Measurements from ENCODE around the gene NCBP3.

GRCh38 chr17:3773966-3774365 lies 72.1 kb downstream of the NCBP3 start:
- TF ChIP-seq CTCF (IDR thresholded peaks at IDR 0.05; ENCODE audit: borderline replicate concordance, extremely low read depth, low read length, poor library complexity, severe bottlenecking) (no peak), EZH2 (IDR thresholded peaks at IDR 0.05; ENCODE audit: borderline replicate concordance, low read depth, low read length, severe bottlenecking) (no peak)

All from DND-41 (cell line).